Body of pancreas (tissue), 4 donors: ENCODE data around the gene C4orf33. TPM values are rescaled to one million over a fixed set of nuclear protein-coding genes. Genes with fewer than 3 reads are reported as not detected.
A peak's percentile ranks its signal among the peaks of the same experiment; 100 is the strongest.
"Not testable (repeated sequence)": the region's sequence is repeated elsewhere in the genome, so short reads cannot be mapped to it uniquely, and the experiment has no call there.

Experiments
- ATAC-seq: fragments of 150-250 bp; one replicate; pipeline ENCODE4 v1.9.1; 2016
- DNase-seq, 4 donors: peaks; one replicate each; pipeline ENCODE4 v3.0.0-alpha.2; 2019
- H3K27ac ChIP-seq, 4 donors: fragments of 200-600 bp; sonication (generic); 1 replicate in 3 of 4; 2 replicates in 1 of 4; pipeline versions ENCODE4 v1.5.1 to v1.6.1; 2016 to 2019; ENCODE audit warnings: mild to moderate bottlenecking in 1 of 4, mixed read lengths in 1 of 4, moderate library complexity in 1 of 4
- H3K27me3 ChIP-seq, 2 donors: fragments of 200-600 bp; sonication (generic); one replicate each; pipeline ENCODE4 v1.6.0; 2016; ENCODE audit warnings: mild to moderate bottlenecking in 1 of 2
- H3K36me3 ChIP-seq, 2 donors: fragments of 200-600 bp; sonication (generic); replicated peaks in 1 of 2; 2 replicates each; pipeline ENCODE4 v1.5.1; 2016; ENCODE audit warnings: low read depth in 2 of 2; ENCODE audit not compliant: insufficient read depth in 1 of 2
- H3K4me1 ChIP-seq: fragments of 200-600 bp; sonication (generic); one replicate; pipeline ENCODE4 v1.6.0; 2016
- H3K4me3 ChIP-seq, 2 donors: fragments of 200-600 bp; sonication (generic); 1 replicate in 1 of 2; 2 replicates in 1 of 2; pipeline ENCODE4 v1.5.1; 2016 to 2019
- H3K9me3 ChIP-seq, 3 donors: fragments of 200-600 bp; sonication (generic); 1 replicate in 2 of 3; 2 replicates in 1 of 3; pipeline ENCODE4 v1.5.1; 2016
- CTCF ChIP-seq, 7 experiments: fragments of 450-650 bp in 4 of 7; fragments of 200-600 bp in 3 of 7; sonication (generic) in 3 of 7; IDR thresholded peaks; one replicate each; pipeline ENCODE4 v1.5.1; 2016 to 2019; ENCODE audit warnings: antibody characterized with exemption in 7 of 7
- POLR2A ChIP-seq, 3 donors: fragments of 450-650 bp; IDR thresholded peaks; one replicate each; pipeline ENCODE4 v1.6.1; 2016; ENCODE audit warnings: antibody characterized with exemption in 3 of 3, mild to moderate bottlenecking in 2 of 3
- WGBS, 2 donors: methylation state at CpG; one replicate each; pipeline ENCODE4 v1.1.5; 2017; 5-methylcytosine and 5-hydroxymethylcytosine counted together
- intact Hi-C: fragments of 100-400 bp; cut with DNase I; formaldehyde crosslinking; loops from one replicate; pipeline ENCODE4 v1.15.1; 2023
- total RNA-seq, 2 donors: library from RNA; depleted of rRNA; stranded (reverse); fragments of >200 nt; gene quantifications; one replicate each; pipeline ENCODE4 v1.1.0, GENCODE V29; 2016

C4orf33 gene
- total RNA-seq, result 10 to 100 TPM; 12.2 to 14.3 TPM

GRCh38 chr4:129095811-129096454 lies at the start of gene C4orf33:
C4orf33 (plus strand) TSS chr4:129096152; CDS start chr4:129102611, 6,459 bp downstream.
- peak; percentile 63 for ATAC-seq

GRCh38 chr4:129059028-129059427 lies 36.9 kb upstream of the C4orf33 start:
- TF ChIP-seq CTCF (IDR thresholded peaks at IDR 0.05) (no peak), POLR2A (IDR thresholded peaks at IDR 0.05) (no peak)
- intact Hi-C loops, result no loop called here
- no peak for DNase-seq
- Histone ChIP-seq H3K9me3 (peaks cover 0 to 59% (median 0%) of the 10 kb centered on the region in 3 donors), H3K36me3 (peaks cover 0 to 9% of the 10 kb centered on the region in 2 donors), H3K4me1 (no peaks in the 10 kb centered on the region), H3K27me3 (no peaks in the 10 kb centered on the region), H3K27ac (no peak overlapping the region), H3K4me3 (no peak overlapping the region)
- no peak for ATAC-seq

More at GRCh38 chr4:129095811-129096454, at the start of gene C4orf33:
- intact Hi-C loops, result no loop called here
- DNase-seq, result peak; percentile 69 to 83 (median 78)
- TF ChIP-seq POLR2A (IDR thresholded peaks at IDR 0.05) (peak in 2 of 3 donors; percentile 53), CTCF (IDR thresholded peaks at IDR 0.05) (no peak)
- no peaks in the 10 kb centered on the region for H3K27me3 ChIP-seq
- H3K9me3 ChIP-seq, result no peaks in the 10 kb centered on the region
- no peaks in the 10 kb centered on the region for H3K36me3 ChIP-seq
- peak within 1 kb of the TSS in 1 of 2 donors; percentile 53 for H3K4me3 ChIP-seq
- peaks cover 43% of the 10 kb centered on the region for H3K4me1 ChIP-seq
- WGBS, 2 donors, result 0 to 3% methylated on average over 14 of the region's 14 CpGs
- peak within 1 kb of the TSS; percentile 80 to 99 (median 92) for H3K27ac ChIP-seq

- TF ChIP-seq POLR2A (IDR thresholded peaks at IDR 0.05) (no peak), CTCF (IDR thresholded peaks at IDR 0.05) (no peak)
- H3K27ac ChIP-seq, result no peak overlapping the region
Measured at GRCh38 chr4:129062580-129062979, 33.4 kb upstream of the C4orf33 start.

GRCh38 chr4:129063640-129064039 lies 32.3 kb upstream of the C4orf33 start:
- Histone ChIP-seq H3K27ac (no peak overlapping the region), H3K36me3 (peaks cover 0 to 9% of the 10 kb centered on the region in 2 donors), H3K9me3 (peaks cover 0 to 39% (median 0%) of the 10 kb centered on the region in 3 donors), H3K4me3 (no peak overlapping the region), H3K4me1 (no peaks in the 10 kb centered on the region), H3K27me3 (no peaks in the 10 kb centered on the region)
- no peak for DNase-seq
- WGBS, 2 donors, result 83 to 85% methylated on average over 2 of the region's 2 CpGs
- intact Hi-C loops, result no loop called here
- TF ChIP-seq CTCF (IDR thresholded peaks at IDR 0.05) (no peak), POLR2A (IDR thresholded peaks at IDR 0.05) (no peak)
- ATAC-seq, result no peak

More at GRCh38 chr4:129062580-129062979, 33.4 kb upstream of the C4orf33 start:
- no peak overlapping the region for H3K4me3 ChIP-seq
- ATAC-seq (no peak), DNase-seq (no peak)
- intact Hi-C loops, result no loop called here
- no peaks in the 10 kb centered on the region for H3K27me3 ChIP-seq
- WGBS, 2 donors, result 94 to 95% methylated on average over 3 of the region's 3 CpGs
- peaks cover 0 to 9% of the 10 kb centered on the region in 2 donors for H3K36me3 ChIP-seq
- peaks cover 0 to 39% (median 0%) of the 10 kb centered on the region in 3 donors for H3K9me3 ChIP-seq
- no peaks in the 10 kb centered on the region for H3K4me1 ChIP-seq

GRCh38 chr4:129064717-129065116 lies 31.2 kb upstream of the C4orf33 start:
- Histone ChIP-seq H3K9me3 (peaks cover 0 to 32% (median 0%) of the 10 kb centered on the region in 3 donors), H3K36me3 (peaks cover 0 to 9% of the 10 kb centered on the region in 2 donors), H3K4me1 (no peaks in the 10 kb centered on the region), H3K27me3 (no peaks in the 10 kb centered on the region), H3K4me3 (no peak overlapping the region), H3K27ac (no peak overlapping the region)
- TF ChIP-seq CTCF (IDR thresholded peaks at IDR 0.05), result no peak
- TF ChIP-seq POLR2A (IDR thresholded peaks at IDR 0.05), result no peak
- DNase-seq, result no peak
- no peak for ATAC-seq
- intact Hi-C loops, result no loop called here

GRCh38 chr4:129069537-129069936 lies 26.4 kb upstream of the C4orf33 start:
- H3K9me3 ChIP-seq, H3K4me3 ChIP-seq, ATAC-seq, H3K27me3 ChIP-seq, intact Hi-C loops, H3K4me1 ChIP-seq, H3K27ac ChIP-seq, DNase-seq, H3K36me3 ChIP-seq: not testable (repeated sequence)
- 91 to 97% methylated on average over 2 of the region's 2 CpGs for WGBS, 2 donors
